Liver (tissue), 9 donors: ENCODE results near the gene NKIRAS1. TPM values are rescaled to one million over a fixed set of nuclear protein-coding genes. Genes with fewer than 3 reads are reported as not detected.
A peak's percentile ranks its signal among the peaks of the same experiment; 100 is the strongest.

ENCODE experiments used
- DNase-seq: peaks from one replicate; pipeline ENCODE4 v3.0.0-alpha.2; 2017; ENCODE audit warnings: low spot score
- H3K27ac ChIP-seq, 2 donors: one replicate each; pipeline ENCODE4 v1.7.0; 2013; ENCODE audit warnings: inconsistent platforms in 2 of 2, low read length in 2 of 2, control low read depth in 1 of 2, low read depth in 1 of 2, mild to moderate bottlenecking in 1 of 2
- H3K27me3 ChIP-seq, 4 donors: one replicate each; pipeline versions ENCODE4 v1.6.1 to v1.7.0; 2013; ENCODE audit warnings: low read length in 3 of 4, inconsistent platforms in 1 of 4, mild to moderate bottlenecking in 1 of 4, moderate library complexity in 1 of 4; ENCODE audit not compliant: control insufficient read depth in 4 of 4, insufficient read depth in 4 of 4
- H3K36me3 ChIP-seq, 4 donors: one replicate each; pipeline versions ENCODE4 v1.6.1 to v1.7.0; 2013; ENCODE audit warnings: low read length in 3 of 4, mild to moderate bottlenecking in 3 of 4, low read depth in 1 of 4, moderate library complexity in 1 of 4; ENCODE audit not compliant: control insufficient read depth in 4 of 4, insufficient read depth in 3 of 4
- H3K4me1 ChIP-seq, 4 donors: one replicate each; pipeline versions ENCODE4 v1.6.1 to v1.7.0; 2013; ENCODE audit warnings: low read length in 3 of 4, mild to moderate bottlenecking in 3 of 4, moderate library complexity in 1 of 4; ENCODE audit not compliant: control insufficient read depth in 4 of 4, insufficient read depth in 4 of 4
- H3K4me3 ChIP-seq, 3 donors: one replicate each; pipeline versions ENCODE4 v1.6.1 to v1.7.0; 2013; ENCODE audit warnings: low read length in 3 of 3, control low read depth in 1 of 3, low read depth in 1 of 3, mild to moderate bottlenecking in 1 of 3
- H3K9ac ChIP-seq, 2 donors: one replicate each; pipeline ENCODE4 v1.7.0; 2013; ENCODE audit warnings: low read length in 2 of 2, mild to moderate bottlenecking in 2 of 2, moderate library complexity in 2 of 2, control low read depth in 1 of 2, low read depth in 1 of 2
- H3K9me3 ChIP-seq, 4 donors: one replicate each; pipeline versions ENCODE4 v1.6.1 to v1.7.0; 2013; ENCODE audit warnings: low read length in 3 of 4; ENCODE audit not compliant: control insufficient read depth in 4 of 4
- CTCF ChIP-seq: fragments of 150-350 bp; IDR thresholded peaks from 2 replicates; pipeline ENCODE4 v1.5.1; 2017; ENCODE audit warnings: improper control_type of control experiment, low read depth, low read length; ENCODE audit not compliant: missing input control
- EGR1 ChIP-seq, 2 donors: IDR thresholded peaks; 2 replicates each; pipeline ENCODE4 v1.6.1; 2016 to 2018; ENCODE audit warnings: antibody characterized with exemption in 2 of 2, low read depth in 2 of 2
- FOXA2 ChIP-seq: IDR thresholded peaks from 2 replicates; pipeline ENCODE4 v1.6.1; 2016; ENCODE audit warnings: antibody characterized with exemption
- GABPA ChIP-seq, 2 donors: IDR thresholded peaks in 1 of 2; conservative IDR thresholded peaks in 1 of 2; 2 replicates each; pipeline ENCODE4 v1.6.1; 2016; ENCODE audit warnings: antibody characterized with exemption in 2 of 2, mild to moderate bottlenecking in 1 of 2, moderate library complexity in 1 of 2
- HNF4A ChIP-seq, 2 donors: conservative IDR thresholded peaks; 2 replicates each; pipeline ENCODE4 v1.6.1; 2016; ENCODE audit warnings: antibody characterized with exemption in 2 of 2, mild to moderate bottlenecking in 2 of 2
- HNF4G ChIP-seq: IDR thresholded peaks from 2 replicates; pipeline ENCODE4 v1.6.1; 2016; ENCODE audit warnings: antibody characterized with exemption
- JUND ChIP-seq, 2 donors: IDR thresholded peaks; 2 replicates each; pipeline ENCODE4 v1.6.1; 2016; ENCODE audit warnings: antibody characterized with exemption in 2 of 2
- NR2F2 ChIP-seq: IDR thresholded peaks from 2 replicates; pipeline ENCODE4 v1.6.1; 2016; ENCODE audit warnings: antibody characterized with exemption
- REST ChIP-seq: IDR thresholded peaks from 2 replicates; pipeline ENCODE4 v1.6.1; 2016; ENCODE audit warnings: antibody characterized with exemption, mild to moderate bottlenecking
- RXRA ChIP-seq, 2 donors: IDR thresholded peaks; 2 replicates each; pipeline ENCODE4 v1.6.1; 2017 to 2018; ENCODE audit warnings: antibody characterized with exemption in 2 of 2, mild to moderate bottlenecking in 1 of 2
- SP1 ChIP-seq: IDR thresholded peaks from 2 replicates; pipeline ENCODE4 v1.6.1; 2018; ENCODE audit warnings: antibody characterized with exemption, mild to moderate bottlenecking
- TAF1 ChIP-seq: conservative IDR thresholded peaks from 2 replicates; pipeline ENCODE4 v1.6.1; 2016; ENCODE audit warnings: antibody characterized with exemption, mild to moderate bottlenecking
- WGBS: extraction: QIAGEN DNeasy Blood & Tissue Kit; methylation state at CpG from one replicate; pipeline ENCODE4 v1.1.7; 2013; 5-methylcytosine and 5-hydroxymethylcytosine counted together
- polyA plus RNA-seq, 2 donors: library from polyadenylated mRNA; stranded (reverse) in 1 of 2; unstranded in 1 of 2; fragments of 200-250 nt in 1 of 2; fragments of >200 nt in 1 of 2; fragmentation: Nextera tagmentation in 1 of 2; extraction: Ambion mirVana in 1 of 2; gene quantifications; one replicate each; pipeline versions ENCODE4 v1.2.1 to v1.2.3, GENCODE V29; 2013 to 2015
- total RNA-seq, 2 donors: library from RNA; depleted of rRNA; stranded (reverse); fragments of >200 nt; gene quantifications; one replicate each; pipeline ENCODE4 v1.2.3, GENCODE V29; 2014
- TF ChIP-seq, protein P1 (sequence below): IDR thresholded peaks from 2 replicates; pipeline ENCODE4 v1.6.1; 2016; ENCODE audit warnings: antibody characterized with exemption
- TF ChIP-seq, protein P2 (sequence below): IDR thresholded peaks from 2 replicates; pipeline ENCODE4 v1.6.1; 2016; ENCODE audit warnings: antibody characterized with exemption
- donor health status: healthy.
- donor health status: healthy.
- donor health status: healthy.
- donor health status: healthy.
- donor health status: healthy.

The NKIRAS1 gene
- total and polyA plus RNA-seq, 4 donors, result 4.6 to 12.6 (median 8.4) TPM

DNA sequence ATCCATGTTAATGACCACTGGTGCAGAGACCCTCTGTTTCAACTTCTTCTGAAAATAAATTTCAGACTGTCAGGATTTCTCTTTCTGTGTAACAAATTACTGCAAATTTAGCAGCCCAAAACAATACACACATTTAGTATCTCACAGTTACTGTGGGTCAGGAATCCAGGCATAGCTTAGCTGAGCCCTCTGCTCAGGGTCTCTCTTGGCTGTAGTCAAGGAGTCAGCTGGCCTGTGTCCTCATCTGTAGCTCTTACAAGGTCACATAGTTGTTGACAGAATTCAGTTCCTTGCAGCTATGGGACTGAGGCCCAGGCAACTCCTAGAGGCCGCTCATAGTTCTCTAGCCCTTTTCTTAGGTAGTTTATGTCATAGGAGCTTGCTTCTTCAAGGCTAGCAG lies 51.9 kb downstream of the NKIRAS1 start:
- Histone ChIP-seq H3K36me3 (no peaks in the 10 kb centered on the region), H3K4me1 (peaks cover 0 to 13% (median 9%) of the 10 kb centered on the region in 4 donors), H3K27me3 (no peaks in the 10 kb centered on the region), H3K4me3 (no peak overlapping the region), H3K27ac (no peak overlapping the region), H3K9ac (no peak overlapping the region), H3K9me3 (no peaks in the 10 kb centered on the region)
- no peak for DNase-seq
- TF ChIP-seq CTCF (no peak), TAF1 (no peak), GABPA (IDR thresholded peaks at IDR 0.05 in 1 of 2, conservative IDR thresholded peaks at IDR 0.05 in 1 of 2) (no peak), HNF4A (conservative IDR thresholded peaks at IDR 0.05) (no peak), SP1 (no peak), NR2F2 (peak; percentile 65), RXRA (IDR thresholded peaks at IDR 0.05) (peak in 1 of 2 donors; percentile 8), EGR1 (IDR thresholded peaks at IDR 0.05; ENCODE audit: low read depth in 2 of 2) (no peak), HNF4G (no peak), JUND (IDR thresholded peaks at IDR 0.05) (no peak), REST (no peak), FOXA2 (no peak)
- TF ChIP-seq, protein P1, sequence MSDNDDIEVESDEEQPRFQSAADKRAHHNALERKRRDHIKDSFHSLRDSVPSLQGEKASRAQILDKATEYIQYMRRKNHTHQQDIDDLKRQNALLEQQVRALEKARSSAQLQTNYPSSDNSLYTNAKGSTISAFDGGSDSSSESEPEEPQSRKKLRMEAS, result no peak
- TF ChIP-seq, protein P2, sequence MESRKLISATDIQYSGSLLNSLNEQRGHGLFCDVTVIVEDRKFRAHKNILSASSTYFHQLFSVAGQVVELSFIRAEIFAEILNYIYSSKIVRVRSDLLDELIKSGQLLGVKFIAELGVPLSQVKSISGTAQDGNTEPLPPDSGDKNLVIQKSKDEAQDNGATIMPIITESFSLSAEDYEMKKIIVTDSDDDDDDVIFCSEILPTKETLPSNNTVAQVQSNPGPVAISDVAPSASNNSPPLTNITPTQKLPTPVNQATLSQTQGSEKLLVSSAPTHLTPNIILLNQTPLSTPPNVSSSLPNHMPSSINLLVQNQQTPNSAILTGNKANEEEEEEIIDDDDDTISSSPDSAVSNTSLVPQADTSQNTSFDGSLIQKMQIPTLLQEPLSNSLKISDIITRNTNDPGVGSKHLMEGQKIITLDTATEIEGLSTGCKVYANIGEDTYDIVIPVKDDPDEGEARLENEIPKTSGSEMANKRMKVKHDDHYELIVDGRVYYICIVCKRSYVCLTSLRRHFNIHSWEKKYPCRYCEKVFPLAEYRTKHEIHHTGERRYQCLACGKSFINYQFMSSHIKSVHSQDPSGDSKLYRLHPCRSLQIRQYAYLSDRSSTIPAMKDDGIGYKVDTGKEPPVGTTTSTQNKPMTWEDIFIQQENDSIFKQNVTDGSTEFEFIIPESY, result no peak
- WGBS, result 85% methylated on average over 1 of the region's 1 CpG

GRCh38 chr3:23863060-23863459 lies 53.7 kb downstream of the NKIRAS1 start:
- DNase-seq, result no peak
- Histone ChIP-seq H3K9ac (no peak overlapping the region), H3K9me3 (no peaks in the 10 kb centered on the region), H3K36me3 (no peaks in the 10 kb centered on the region), H3K4me1 (peaks cover 0 to 13% (median 10%) of the 10 kb centered on the region in 4 donors), H3K27ac (no peak overlapping the region), H3K27me3 (no peaks in the 10 kb centered on the region), H3K4me3 (no peak overlapping the region)
- no peak for TF ChIP-seq SP1
- TF ChIP-seq, protein P1, result no peak
- 93% methylated on average over 1 of the region's 1 CpG for WGBS
